Stimulated activated CD4-positive, alpha-beta T cell treated with anti-CD3 and anti-CD28 coated beads, Interleukin-1b, Interleukin-23, amount 100 ng/mL, for 1 hour (primary cell): Measurements from ENCODE around the gene SNTG2.

Experiments used
- DNase-seq, 2 donors: peaks; one replicate each; pipeline ENCODE4 v3.0.0-alpha.2; 2020; ENCODE audit warnings: low read depth in 2 of 2

The SNTG2 gene

GRCh38 chr2:989781-990467, 39.3 kb downstream of the SNTG2 start:
- DNase-seq, result no peak

- no peak for DNase-seq
Observed at GRCh38 chr2:990970-991369, 40.3 kb downstream of the SNTG2 start.

GRCh38 chr2:1002350-1002749, 51.7 kb downstream of the SNTG2 start:
- no peak for DNase-seq

GRCh38 chr2:1004398-1004797, 53.7 kb downstream of the SNTG2 start:
- no peak for DNase-seq

- no peak for DNase-seq
Observed at GRCh38 chr2:1010415-1010930, 59.8 kb downstream of the SNTG2 start.

- DNase-seq, result no peak
Observed at GRCh38 chr2:1011006-1011405, 60.4 kb downstream of the SNTG2 start.

- no peak for DNase-seq
Observed at GRCh38 chr2:1011985-1012384, 61.3 kb downstream of the SNTG2 start.

GRCh38 chr2:1014802-1015201, 64.2 kb downstream of the SNTG2 start:
- no peak for DNase-seq

GRCh38 chr2:1016500-1016899, 65.9 kb downstream of the SNTG2 start:
- no peak for DNase-seq

GRCh38 chr2:1017827-1018226, 67.2 kb downstream of the SNTG2 start:
- DNase-seq, result no peak

GRCh38 chr2:1020206-1020605, 69.6 kb downstream of the SNTG2 start:
- DNase-seq, result no peak

GRCh38 chr2:1022178-1022577, 71.5 kb downstream of the SNTG2 start:
- DNase-seq, result no peak

GRCh38 chr2:1024981-1025380, 74.3 kb downstream of the SNTG2 start:
- no peak for DNase-seq

- no peak for DNase-seq
Observed at GRCh38 chr2:1026141-1026540, 75.5 kb downstream of the SNTG2 start.

GRCh38 chr2:1028831-1029230, 78.2 kb downstream of the SNTG2 start:
- no peak for DNase-seq

GRCh38 chr2:1032030-1032429, 81.4 kb downstream of the SNTG2 start:
- DNase-seq, result no peak

GRCh38 chr2:1033069-1033468, 82.4 kb downstream of the SNTG2 start:
- DNase-seq, result no peak

GRCh38 chr2:1037066-1037465, 86.4 kb downstream of the SNTG2 start:
- no peak for DNase-seq

GRCh38 chr2:1039549-1039948, 88.9 kb downstream of the SNTG2 start:
- DNase-seq, result no peak

- no peak for DNase-seq
Observed at GRCh38 chr2:1041012-1041805, 90.6 kb downstream of the SNTG2 start.

GRCh38 chr2:1045109-1045508, 94.5 kb downstream of the SNTG2 start:
- no peak for DNase-seq

GRCh38 chr2:1046067-1046466, 95.4 kb downstream of the SNTG2 start:
- no peak for DNase-seq

- DNase-seq, result no peak
Observed at GRCh38 chr2:1047485-1047884, 96.8 kb downstream of the SNTG2 start.
